ENCODE results near the gene POLE3. TPM values are rescaled to one million over a fixed set of nuclear protein-coding genes. Genes with fewer than 3 reads are reported as not detected.

Gene POLE3
- total and polyA plus RNA-seq, 9 of the 15 experiments (the other 6 are each of a cell fraction or from before 2014, with no cell fraction given): 52.6 to 179 (median 110) TPM

DNA sequence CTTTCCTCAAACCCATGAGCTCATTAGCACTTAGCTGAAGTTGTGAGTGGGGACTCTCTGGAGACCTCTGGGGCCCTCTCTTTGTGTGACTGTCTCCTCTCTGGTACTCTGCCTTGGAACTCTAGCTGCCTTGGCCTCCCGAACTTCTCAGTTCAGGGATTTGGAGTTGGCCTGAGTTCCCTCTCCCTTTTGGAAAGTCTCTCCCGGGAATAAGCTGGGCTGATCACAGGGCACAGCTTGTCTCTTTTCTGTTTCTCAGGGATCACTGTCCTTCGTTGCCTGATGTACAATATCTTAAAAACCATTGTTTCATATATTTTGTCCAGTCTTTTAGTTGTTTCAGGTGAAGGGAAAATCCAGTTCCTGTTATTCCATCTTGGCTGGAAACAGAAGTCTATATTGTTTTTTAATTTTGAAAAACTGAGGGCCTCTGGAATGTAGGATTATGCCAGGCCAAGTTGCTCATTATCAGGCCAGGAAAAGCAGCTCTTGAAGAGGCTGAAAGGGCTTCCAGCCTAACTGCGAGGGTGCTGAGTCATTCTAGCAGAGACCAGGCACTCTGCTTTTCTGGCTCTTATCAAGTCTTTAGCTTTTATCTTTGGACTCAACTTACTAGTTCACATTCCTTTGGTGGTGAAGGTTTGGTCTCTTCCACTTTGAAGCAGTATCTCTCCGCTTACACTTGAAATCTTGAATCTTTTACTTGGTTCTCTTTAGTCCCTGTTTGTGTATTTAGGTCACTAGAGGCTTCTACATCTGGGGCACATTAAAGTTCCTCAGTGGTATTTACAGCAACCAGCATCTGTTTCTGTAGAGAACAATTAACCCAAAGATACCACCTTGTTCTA is 44.7 kb upstream of the POLE3 start (continued):
- no peak for TF ChIP-seq THRAP3 (IDR thresholded peaks at IDR 0.05; ENCODE audit: borderline replicate concordance)
- 0 out of 2 replicates have a peak, but pooled peaks have one; percentile 26 for TF ChIP-seq MTA1 (IDR thresholded peaks at IDR 0.05; ENCODE audit: borderline replicate concordance)
- TF ChIP-seq, protein P1, sequence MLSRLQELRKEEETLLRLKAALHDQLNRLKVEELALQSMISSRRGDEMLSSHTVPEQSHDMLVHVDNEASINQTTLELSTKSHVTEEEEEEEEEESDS (CRISPR knock-in tag; IDR thresholded peaks at IDR 0.05): no peak
- TF ChIP-seq SLC30A9 (CRISPR knock-in tag; IDR thresholded peaks at IDR 0.05): no peak
- TF ChIP-seq, protein P2, sequence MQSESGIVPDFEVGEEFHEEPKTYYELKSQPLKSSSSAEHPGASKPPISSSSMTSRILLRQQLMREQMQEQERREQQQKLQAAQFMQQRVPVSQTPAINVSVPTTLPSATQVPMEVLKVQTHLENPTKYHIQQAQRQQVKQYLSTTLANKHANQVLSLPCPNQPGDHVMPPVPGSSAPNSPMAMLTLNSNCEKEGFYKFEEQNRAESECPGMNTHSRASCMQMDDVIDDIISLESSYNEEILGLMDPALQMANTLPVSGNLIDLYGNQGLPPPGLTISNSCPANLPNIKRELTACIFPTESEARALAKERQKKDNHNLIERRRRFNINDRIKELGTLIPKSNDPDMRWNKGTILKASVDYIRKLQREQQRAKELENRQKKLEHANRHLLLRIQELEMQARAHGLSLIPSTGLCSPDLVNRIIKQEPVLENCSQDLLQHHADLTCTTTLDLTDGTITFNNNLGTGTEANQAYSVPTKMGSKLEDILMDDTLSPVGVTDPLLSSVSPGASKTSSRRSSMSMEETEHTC (IDR thresholded peaks at IDR 0.05): no peak
- no peak for TF ChIP-seq CSDE1 (IDR thresholded peaks at IDR 0.05)
- peak; percentile 37 for TF ChIP-seq CCNT2 (IDR thresholded peaks at IDR 0.05; ENCODE audit: borderline replicate concordance, extremely low read depth, insufficient read length, low read depth, low read length)
- TF ChIP-seq, protein P3, sequence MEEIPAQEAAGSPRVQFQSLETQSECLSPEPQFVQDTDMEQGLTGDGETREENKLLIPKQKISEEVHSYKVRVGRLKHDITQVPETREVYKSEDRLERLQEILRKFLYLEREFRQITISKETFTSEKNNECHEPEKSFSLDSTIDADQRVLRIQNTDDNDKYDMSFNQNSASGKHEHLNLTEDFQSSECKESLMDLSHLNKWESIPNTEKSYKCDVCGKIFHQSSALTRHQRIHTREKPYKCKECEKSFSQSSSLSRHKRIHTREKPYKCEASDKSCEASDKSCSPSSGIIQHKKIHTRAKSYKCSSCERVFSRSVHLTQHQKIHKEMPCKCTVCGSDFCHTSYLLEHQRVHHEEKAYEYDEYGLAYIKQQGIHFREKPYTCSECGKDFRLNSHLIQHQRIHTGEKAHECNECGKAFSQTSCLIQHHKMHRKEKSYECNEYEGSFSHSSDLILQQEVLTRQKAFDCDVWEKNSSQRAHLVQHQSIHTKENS (CRISPR knock-in tag; IDR thresholded peaks at IDR 0.05): no peak
- TF ChIP-seq ZNF224 (CRISPR knock-in tag; IDR thresholded peaks at IDR 0.05): no peak
- TF ChIP-seq, protein P4, sequence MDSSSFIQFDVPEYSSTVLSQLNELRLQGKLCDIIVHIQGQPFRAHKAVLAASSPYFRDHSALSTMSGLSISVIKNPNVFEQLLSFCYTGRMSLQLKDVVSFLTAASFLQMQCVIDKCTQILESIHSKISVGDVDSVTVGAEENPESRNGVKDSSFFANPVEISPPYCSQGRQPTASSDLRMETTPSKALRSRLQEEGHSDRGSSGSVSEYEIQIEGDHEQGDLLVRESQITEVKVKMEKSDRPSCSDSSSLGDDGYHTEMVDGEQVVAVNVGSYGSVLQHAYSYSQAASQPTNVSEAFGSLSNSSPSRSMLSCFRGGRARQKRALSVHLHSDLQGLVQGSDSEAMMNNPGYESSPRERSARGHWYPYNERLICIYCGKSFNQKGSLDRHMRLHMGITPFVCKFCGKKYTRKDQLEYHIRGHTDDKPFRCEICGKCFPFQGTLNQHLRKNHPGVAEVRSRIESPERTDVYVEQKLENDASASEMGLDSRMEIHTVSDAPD (CRISPR knock-in tag; IDR thresholded peaks at IDR 0.05): no peak
- TF ChIP-seq, protein P5, sequence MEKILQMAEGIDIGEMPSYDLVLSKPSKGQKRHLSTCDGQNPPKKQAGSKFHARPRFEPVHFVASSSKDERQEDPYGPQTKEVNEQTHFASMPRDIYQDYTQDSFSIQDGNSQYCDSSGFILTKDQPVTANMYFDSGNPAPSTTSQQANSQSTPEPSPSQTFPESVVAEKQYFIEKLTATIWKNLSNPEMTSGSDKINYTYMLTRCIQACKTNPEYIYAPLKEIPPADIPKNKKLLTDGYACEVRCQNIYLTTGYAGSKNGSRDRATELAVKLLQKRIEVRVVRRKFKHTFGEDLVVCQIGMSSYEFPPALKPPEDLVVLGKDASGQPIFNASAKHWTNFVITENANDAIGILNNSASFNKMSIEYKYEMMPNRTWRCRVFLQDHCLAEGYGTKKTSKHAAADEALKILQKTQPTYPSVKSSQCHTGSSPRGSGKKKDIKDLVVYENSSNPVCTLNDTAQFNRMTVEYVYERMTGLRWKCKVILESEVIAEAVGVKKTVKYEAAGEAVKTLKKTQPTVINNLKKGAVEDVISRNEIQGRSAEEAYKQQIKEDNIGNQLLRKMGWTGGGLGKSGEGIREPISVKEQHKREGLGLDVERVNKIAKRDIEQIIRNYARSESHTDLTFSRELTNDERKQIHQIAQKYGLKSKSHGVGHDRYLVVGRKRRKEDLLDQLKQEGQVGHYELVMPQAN (IDR thresholded peaks at IDR 0.05; ENCODE audit: borderline replicate concordance): no peak
- TF ChIP-seq, protein P6, sequence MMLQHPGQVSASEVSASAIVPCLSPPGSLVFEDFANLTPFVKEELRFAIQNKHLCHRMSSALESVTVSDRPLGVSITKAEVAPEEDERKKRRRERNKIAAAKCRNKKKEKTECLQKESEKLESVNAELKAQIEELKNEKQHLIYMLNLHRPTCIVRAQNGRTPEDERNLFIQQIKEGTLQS (IDR thresholded peaks at IDR 0.05): peak; percentile 66; the same call in 1 of the 2 replicates
- TF ChIP-seq, protein P6 (CRISPR knock-in tag; conservative IDR thresholded peaks at IDR 0.05): no peak
- TF ChIP-seq STAG1 (CRISPR knock-in tag; IDR thresholded peaks at IDR 0.05; ENCODE audit: borderline replicate concordance): no peak
- TF ChIP-seq ASH1L (IDR thresholded peaks at IDR 0.05; ENCODE audit: borderline replicate concordance, low read depth, partially characterized antibody): no peak
- no peak for TF ChIP-seq DIDO1 (tag; IDR thresholded peaks at IDR 0.05; ENCODE audit: low read depth)
- TF ChIP-seq, protein P7, sequence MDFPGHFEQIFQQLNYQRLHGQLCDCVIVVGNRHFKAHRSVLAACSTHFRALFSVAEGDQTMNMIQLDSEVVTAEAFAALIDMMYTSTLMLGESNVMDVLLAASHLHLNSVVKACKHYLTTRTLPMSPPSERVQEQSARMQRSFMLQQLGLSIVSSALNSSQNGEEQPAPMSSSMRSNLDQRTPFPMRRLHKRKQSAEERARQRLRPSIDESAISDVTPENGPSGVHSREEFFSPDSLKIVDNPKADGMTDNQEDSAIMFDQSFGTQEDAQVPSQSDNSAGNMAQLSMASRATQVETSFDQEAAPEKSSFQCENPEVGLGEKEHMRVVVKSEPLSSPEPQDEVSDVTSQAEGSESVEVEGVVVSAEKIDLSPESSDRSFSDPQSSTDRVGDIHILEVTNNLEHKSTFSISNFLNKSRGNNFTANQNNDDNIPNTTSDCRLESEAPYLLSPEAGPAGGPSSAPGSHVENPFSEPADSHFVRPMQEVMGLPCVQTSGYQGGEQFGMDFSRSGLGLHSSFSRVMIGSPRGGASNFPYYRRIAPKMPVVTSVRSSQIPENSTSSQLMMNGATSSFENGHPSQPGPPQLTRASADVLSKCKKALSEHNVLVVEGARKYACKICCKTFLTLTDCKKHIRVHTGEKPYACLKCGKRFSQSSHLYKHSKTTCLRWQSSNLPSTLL (IDR thresholded peaks at IDR 0.05): no peak
